ENCODE measurements around the gene CREB3L1.

Gene CREB3L1

GRCh38 chr11:46321757-46322156 lies 44.3 kb downstream of the CREB3L1 start:
- DNase-seq (ENCODE audit: low read depth in 2 of 2, low spot score in 1 of 2), result no peak

DNA sequence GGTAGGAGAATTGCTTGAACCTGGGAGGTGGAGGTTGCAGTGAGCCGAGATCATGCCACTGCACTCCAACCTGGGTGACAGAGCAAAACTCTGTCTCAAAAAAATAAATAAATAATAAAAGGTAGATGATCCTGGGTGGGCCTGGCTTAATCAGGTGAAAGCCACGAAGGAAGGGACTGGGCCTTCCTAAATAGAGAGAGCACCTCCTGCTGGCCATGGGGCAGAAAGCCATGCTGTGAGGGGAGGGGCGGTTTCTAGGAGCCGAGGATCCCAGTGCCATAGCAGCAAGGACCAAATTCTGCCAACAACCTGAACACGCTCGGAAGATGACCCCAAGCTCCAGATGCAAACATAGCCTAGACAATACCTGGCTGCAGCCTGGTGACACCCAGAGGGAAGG lies 45.3 kb downstream of the CREB3L1 start:
- DNase-seq (ENCODE audit: low read depth in 2 of 2, low spot score in 1 of 2), result no peak

DNA sequence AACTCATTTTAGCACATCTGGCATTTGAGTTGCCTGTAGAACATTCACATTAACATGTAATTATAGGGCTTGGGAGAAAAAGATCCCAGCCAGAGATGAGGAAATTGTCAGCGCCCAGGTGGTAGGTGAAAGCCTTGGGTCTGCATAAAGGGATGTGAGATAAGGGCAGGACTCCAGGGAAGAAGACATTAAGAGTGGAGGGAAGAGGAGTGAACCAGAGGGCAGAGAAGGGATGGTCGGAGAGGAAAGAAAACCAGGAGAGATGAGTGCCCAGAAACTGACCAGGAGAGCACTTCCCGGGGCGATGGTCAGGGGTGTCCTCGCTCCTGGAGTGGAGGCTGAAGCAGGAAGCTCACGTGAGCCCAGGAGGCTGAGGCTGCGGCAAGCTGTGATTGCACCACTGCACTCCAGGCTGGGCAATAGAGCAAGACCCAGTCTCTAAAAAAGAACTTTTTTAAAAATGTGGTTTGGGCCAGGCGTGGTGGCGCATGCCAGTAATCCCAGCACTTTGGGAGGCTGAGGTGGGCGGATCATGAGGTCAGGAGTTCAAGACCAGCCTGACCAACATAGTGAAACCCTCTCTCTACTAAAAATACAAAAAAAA lies 49.5 kb downstream of the CREB3L1 start:
- no peak for DNase-seq (ENCODE audit: low read depth in 2 of 2, low spot score in 1 of 2)

GRCh38 chr11:46327829-46328228 lies 50.4 kb downstream of the CREB3L1 start:
- no peak for DNase-seq (ENCODE audit: low read depth in 2 of 2, low spot score in 1 of 2)

DNA sequence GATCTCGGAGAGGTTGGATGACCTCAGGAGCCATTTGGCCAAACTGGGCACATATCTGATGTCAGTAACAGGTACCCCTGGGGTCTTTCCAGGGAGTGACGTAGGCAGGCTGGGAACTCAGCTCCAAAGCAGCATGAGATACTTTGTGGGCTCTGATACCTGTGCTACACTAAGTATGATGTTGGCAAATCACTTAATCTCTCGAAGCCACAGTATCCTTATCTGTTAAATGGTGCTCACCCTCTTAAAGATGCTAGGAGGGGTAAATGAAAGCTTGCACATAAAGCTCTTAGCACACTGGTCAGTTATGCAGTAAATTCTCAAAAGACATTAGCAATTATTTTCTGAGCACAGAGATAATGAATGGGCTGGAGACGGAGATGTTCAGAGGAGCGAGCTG lies 52.7 kb downstream of the CREB3L1 start:
- DNase-seq (ENCODE audit: low read depth in 2 of 2, low spot score in 1 of 2), result no peak

GRCh38 chr11:46330563-46331281 lies 53.3 kb downstream of the CREB3L1 start:
- DNase-seq (ENCODE audit: low read depth in 2 of 2, low spot score in 1 of 2), result no peak

- DNase-seq (ENCODE audit: low read depth in 2 of 2, low spot score in 1 of 2), result no peak
Observed at GRCh38 chr11:46331282-46331984, 54.0 kb downstream of the CREB3L1 start.

GRCh38 chr11:46332093-46332567 lies 54.7 kb downstream of the CREB3L1 start:
- no peak for DNase-seq (ENCODE audit: low read depth in 2 of 2, low spot score in 1 of 2)

GRCh38 chr11:46332568-46333393 lies 55.3 kb downstream of the CREB3L1 start:
- DNase-seq (ENCODE audit: low read depth in 2 of 2, low spot score in 1 of 2), result peak; percentile 39 to 49

- no peak for DNase-seq (ENCODE audit: low read depth in 2 of 2, low spot score in 1 of 2)
Observed at GRCh38 chr11:46333394-46333947, 56.0 kb downstream of the CREB3L1 start.

DNA sequence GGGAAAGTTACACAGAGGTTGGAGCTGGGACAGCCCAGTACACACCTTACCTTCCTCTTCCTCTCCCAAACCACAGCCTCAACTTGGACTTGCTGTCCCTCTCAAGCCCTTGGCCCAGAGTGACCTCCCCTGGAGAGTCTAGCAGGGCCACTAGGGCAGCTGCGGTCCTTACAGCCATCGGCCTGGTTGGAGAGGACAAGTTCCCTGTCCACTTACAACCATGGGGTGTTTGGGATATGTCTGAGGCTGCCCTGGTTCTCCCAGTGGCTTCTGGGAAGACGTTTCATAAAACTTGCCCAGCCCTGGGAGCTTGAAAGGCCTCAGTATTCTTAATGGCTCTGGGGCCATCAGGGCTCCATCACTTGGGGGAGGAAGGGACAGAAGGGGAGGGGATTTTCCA lies 56.7 kb downstream of the CREB3L1 start:
- no peak for DNase-seq (ENCODE audit: low read depth in 2 of 2, low spot score in 1 of 2)

GRCh38 chr11:46335271-46335670 lies 57.8 kb downstream of the CREB3L1 start:
- DNase-seq (ENCODE audit: low read depth in 2 of 2, low spot score in 1 of 2), result no peak

- no peak for DNase-seq (ENCODE audit: low read depth in 2 of 2, low spot score in 1 of 2)
Observed at GRCh38 chr11:46335890-46336562, 58.6 kb downstream of the CREB3L1 start.

GRCh38 chr11:46336563-46337180 lies 59.2 kb downstream of the CREB3L1 start:
- DNase-seq (ENCODE audit: low read depth in 2 of 2, low spot score in 1 of 2), result no peak

GRCh38 chr11:46337626-46338345 lies 60.3 kb downstream of the CREB3L1 start:
- DNase-seq (ENCODE audit: low read depth in 2 of 2, low spot score in 1 of 2), result no peak

- DNase-seq (ENCODE audit: low read depth in 2 of 2, low spot score in 1 of 2), result no peak
Observed at GRCh38 chr11:46338636-46338987, 61.1 kb downstream of the CREB3L1 start.

GRCh38 chr11:46338988-46339666 lies 61.7 kb downstream of the CREB3L1 start:
- no peak for DNase-seq (ENCODE audit: low read depth in 2 of 2, low spot score in 1 of 2)

DNA sequence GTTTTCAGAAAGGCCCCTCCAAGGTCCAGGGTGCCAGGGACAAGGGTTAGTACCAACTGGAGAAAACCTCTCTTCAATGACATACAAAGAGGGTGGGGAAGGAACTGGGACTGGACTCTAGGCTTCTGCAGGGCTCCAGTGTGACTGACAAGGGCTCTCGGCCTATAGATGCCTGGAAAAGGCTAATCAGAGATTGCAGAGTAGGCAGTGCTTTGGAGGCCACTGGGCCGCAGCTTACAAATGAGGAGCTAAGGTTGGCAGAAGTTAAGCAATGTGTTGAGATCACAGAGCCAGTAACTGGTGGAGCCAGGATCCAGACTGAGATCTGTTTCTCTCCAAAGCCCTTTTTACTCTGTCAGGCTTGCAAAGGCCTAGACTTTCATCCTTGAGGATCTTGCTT lies 62.4 kb downstream of the CREB3L1 start:
- no peak for DNase-seq (ENCODE audit: low read depth in 2 of 2, low spot score in 1 of 2)

GRCh38 chr11:46341454-46341853 lies 64.0 kb downstream of the CREB3L1 start:
- no peak for DNase-seq (ENCODE audit: low read depth in 2 of 2, low spot score in 1 of 2)
